Fibroblast of lung (primary cell): Measurements from ENCODE around the gene PI4KB.

Source experiments
- CTCF ChIP-seq, 2 donors: IDR thresholded peaks in 1 of 2; conservative IDR thresholded peaks in 1 of 2; 1 replicate in 1 of 2; 2 replicates in 1 of 2; pipeline ENCODE4 v1.5.1; 2011 to 2012; ENCODE audit warnings: low read length in 2 of 2, control low read depth in 1 of 2, inconsistent platforms in 1 of 2, low read depth in 1 of 2, mild to moderate bottlenecking in 1 of 2
- EZH2 ChIP-seq: IDR thresholded peaks from 2 replicates; pipeline ENCODE4 v1.5.1; 2012; ENCODE audit warnings: low read length, control low read depth, mild to moderate bottlenecking; ENCODE audit errors: missing control alignments

- no peak for TF ChIP-seq CTCF (conservative IDR thresholded peaks at IDR 0.05 in 1 of 2, IDR thresholded peaks at IDR 0.05 in 1 of 2; ENCODE audit: low read depth in 1 of 2, low read length in 2 of 2)
- TF ChIP-seq EZH2: no peak
Observed at GRCh38 chr1:151243683-151244216, 83.5 kb downstream of the PI4KB start.
